GM18520 (cell line): ENCODE results near the gene MIA2.
"Not testable (repeated sequence)": the region's sequence is repeated elsewhere in the genome, so short reads cannot be mapped to it uniquely, and the experiment has no call there.

Source experiments
- ATAC-seq: cut with Tn5 transposase; IDR thresholded peaks from one replicate; pipeline ENCODE4 v1.9.1; 2021; ENCODE audit not compliant: unreplicated experiment

MIA2 gene

DNA sequence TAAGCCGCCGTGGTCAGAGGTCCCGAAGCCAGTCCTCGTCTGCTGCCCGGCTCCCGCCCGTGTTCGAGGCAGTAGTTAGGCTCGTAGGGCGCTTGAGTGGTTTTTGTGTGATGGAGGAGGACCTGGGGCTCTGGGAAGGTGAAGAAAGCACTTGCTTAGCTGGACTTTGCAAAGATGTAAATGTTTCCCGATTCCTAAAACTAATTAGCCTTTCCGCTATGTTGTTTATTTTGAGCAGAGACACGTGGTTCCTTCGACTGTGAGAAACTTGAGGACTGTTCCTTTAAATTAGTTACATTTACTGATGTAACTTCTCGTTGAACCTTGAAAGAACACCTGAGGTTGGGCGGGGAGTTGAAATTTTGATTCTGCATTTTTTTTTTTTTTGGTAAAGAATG is 33.9 kb downstream of the MIA2 start:
- ATAC-seq: no peak

DNA sequence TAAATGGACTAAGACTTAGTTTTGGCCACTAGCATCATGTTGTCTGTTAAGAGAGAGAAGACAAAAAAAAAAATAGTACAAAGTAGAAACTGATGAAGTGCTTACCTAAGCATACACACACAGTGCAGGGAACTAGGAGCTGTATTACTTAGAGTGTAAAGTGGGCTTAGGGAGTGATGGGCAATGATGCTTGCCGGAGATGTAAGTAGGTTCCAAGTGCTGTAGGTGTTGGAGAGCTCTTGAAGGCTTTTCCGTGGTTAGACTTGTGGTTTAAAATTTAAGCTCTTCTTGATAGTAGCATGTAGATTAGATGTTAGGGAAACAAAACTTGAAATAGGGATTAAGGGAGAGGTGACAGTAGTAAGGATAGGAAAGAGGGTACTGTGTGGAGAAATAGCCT is 34.7 kb downstream of the MIA2 start:
- no peak for ATAC-seq

DNA sequence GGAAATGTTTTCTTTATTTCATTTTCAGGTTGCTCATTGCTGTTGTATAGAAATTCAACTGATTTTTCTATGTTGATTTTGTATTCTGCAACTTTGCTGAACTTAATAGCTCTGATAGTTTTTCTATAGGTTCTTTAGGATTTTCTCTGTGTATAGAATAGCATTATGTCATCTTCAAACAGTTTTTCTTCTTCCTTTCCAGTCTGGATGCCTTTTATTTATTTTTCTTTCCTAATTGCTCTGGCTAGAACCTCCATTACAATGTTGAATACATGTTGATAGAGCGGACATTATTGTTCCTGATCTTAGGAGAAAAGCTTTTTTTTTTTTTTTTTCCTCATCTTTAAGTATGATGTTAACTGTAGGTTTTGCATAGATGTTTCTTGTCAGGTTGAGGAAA is 39.2 kb downstream of the MIA2 start:
- ATAC-seq: no peak

DNA sequence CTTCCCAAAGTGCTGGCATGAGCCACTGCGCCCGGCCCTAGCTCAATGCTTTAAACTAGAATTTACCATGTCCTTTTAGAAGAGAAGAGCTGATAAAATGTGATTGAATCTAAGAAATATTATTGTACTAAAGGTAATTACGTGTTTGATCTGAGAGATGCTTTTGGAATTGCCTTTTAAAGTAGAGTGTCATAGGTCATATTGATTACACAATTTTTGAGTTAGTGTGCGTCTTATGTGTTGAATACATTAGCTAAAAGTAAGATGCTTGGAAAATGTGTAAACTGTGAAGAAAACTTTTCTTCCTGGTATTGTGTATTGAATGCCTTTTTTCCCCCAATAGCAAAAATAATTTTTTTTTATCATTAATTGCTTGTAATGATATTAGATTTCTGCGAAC is 41.7 kb downstream of the MIA2 start:
- ATAC-seq: no peak

DNA sequence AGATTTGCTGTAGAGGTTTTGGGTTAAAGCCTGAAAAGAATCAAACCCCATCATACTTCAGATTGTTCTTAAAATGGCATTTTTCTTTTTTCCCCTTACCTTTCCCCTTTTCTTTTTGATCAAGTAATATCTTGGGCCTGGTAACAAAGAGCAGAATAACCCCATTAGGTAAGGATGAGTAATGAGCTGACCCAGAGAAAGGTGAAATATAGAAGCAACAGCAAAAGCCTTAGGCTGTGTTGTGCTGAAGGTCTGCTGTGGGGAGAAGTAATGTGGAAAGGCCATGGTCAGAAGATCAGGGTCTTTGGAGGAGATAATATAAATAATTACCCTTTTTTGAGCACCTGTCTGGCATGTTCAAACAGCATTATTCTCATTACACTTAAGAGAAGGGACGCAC is 42.3 kb downstream of the MIA2 start:
- ATAC-seq: no peak

DNA sequence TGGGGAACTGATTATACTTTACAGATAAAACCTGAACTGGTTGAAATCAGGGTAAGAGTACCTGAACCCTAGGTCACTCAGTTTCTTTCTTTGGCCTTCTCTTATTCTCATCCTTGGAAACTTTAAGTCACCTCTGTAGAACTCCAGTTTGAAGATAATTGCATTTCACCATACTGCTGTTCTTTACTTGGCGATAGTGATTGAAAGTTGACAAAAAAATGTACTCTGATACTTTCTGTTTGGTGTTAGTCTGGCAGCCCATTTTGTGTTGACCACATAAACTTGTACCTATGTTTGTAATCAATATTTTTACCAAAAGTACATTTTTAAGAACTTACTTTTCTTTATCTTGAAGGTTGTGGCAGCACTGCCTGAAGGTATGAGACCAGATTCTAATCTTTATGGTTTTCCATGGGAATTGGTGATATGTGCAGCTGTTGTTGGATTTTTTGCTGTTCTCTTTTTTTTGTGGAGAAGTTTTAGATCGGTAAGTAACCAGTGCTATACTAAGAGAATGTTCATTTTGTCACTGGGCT is 42.9 kb downstream of the MIA2 start:
- ATAC-seq: no peak

DNA sequence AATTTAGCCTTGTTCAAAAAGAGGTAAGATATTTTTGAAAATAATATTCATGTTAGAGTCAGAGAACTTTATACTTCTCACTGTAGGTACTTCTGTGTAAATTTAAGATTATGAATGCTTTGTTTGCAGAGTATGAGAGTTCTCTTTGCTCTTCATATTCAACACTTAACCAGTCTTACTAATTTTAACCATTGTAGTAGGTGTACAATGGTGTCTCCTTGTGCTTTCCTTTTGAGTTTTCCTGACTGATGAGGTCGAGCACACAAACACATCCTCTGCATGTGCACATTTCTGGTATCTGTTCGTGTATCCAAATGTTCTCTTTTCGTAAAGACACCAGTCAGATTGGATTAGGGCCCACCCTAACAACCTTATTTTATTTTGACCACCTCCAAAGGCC is 45.8 kb downstream of the MIA2 start:
- ATAC-seq: no peak

DNA sequence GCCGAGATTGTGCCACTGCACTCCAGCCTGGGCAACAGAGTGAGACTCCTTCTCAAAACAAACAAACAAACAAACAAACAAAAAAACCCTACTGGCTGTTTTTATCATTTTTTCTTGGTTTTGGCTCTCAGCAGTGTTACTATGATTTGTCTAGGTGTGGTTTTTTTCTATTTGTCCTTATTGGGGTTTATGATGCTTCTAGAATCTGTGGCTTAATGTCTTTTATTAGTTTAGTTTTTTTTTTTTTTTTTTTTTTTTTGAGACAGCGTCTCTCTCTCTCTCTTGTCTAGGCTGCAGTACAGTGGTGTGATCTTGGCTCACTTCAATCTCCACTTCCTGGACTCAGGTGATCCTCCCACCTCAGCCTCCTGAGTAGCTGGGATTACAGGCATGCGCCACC is 47.0 kb downstream of the MIA2 start:
- ATAC-seq: not testable (repeated sequence)

DNA sequence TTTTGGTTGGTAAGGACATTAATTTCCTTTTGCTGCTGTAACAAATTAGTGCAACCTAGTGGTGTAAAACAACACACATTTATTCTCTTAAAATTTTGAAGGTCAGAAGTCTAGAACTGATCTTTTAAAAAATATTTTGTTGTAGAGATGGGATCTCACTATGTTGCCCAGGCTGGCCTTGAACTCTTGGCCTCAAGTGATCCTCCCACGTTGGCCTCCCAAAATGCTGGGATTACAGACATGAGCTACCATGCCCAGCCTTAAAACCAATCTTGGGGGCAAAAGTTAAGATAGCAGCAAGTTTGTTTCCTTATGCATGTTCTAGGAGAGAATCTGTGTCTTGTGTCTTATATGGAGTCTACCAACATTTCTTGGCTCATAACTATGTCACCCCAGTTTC is 55.8 kb downstream of the MIA2 start:
- ATAC-seq: no peak

DNA sequence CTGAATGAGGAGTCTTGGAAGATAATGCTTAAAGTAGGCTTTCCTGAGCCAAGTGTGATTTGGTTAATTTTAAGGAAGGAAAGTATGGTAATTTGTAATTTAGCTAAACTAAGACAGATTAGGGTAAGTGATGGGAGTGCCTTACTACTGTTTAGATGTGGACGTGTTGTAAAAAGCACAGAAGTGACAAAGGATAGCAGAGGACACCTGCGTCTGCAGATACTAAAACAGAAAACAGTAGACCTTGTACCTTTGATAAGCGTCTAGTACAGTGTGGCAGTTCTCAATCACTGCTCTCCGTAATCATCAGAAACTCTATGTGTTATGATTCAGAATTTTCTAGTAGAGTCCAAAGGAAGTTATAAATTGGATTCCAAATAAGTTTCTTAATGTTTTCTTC is 58.0 kb downstream of the MIA2 start:
- no peak for ATAC-seq

DNA sequence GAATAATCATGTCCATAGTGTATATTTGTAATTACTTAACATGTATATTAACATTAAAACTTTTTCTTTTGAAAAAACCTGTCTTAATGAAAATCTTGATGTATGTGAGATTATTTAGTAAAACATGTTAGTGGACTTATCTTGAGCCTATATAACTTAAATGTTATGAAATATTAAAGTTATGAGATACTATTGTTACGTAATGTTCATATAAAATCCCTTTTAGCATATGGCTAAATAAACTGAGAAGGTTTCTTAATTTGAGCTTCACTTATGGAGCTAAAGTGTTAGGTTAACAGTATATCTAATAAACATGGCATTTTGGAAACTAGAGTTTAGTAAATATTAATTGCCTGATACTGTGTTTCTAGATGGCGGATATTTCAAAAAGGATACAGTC is 59.9 kb downstream of the MIA2 start:
- no peak for ATAC-seq

DNA sequence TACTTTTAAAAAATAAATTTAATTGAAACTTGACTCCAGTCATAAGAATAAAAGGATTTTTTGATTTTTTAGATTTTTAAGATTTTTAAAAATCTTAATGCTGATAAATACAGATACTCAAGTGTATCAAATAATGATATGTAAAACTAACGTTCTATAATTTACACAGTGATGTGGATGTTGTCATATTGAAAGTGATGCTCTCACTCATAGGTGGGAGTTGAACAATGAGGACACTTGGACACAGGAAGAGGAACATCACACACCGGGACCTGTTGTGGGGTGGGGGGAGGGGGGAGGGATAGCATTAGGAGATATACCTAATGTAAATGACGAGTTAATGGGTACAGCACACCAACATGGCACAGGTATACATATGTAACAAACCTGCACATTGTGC is 66.7 kb downstream of the MIA2 start:
- not testable (repeated sequence) for ATAC-seq

DNA sequence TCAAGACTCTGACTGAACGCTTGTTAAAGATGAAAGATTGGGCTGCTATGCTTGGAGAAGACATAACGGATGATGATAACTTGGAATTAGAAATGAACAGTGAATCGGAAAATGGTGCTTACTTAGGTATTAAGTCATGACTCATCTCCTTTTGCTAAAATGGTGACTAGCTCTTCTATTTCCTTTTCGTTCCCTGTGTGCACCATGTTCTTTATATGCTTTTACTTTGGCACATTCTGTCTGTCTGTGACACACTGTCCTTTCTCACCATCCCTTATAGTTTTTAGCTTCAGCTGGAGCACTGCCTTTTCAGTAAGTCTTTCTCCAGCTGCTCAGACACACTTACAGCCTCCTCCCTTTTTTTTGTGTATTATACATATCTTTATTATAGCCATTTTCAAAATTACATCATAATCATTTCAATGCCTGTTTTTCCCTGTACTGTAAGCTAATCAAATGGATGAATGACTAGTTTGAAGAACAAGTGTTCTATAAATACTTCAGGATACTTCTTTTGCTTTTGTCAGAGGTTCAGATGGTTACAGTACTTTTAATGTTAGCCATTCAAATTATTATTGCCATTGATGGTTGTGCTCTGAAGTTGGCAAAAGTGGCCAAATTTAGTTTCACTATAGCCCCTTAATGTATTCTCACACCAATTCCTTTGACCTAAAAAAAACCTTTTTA is 68.6 kb downstream of the MIA2 start:
- no peak for ATAC-seq

DNA sequence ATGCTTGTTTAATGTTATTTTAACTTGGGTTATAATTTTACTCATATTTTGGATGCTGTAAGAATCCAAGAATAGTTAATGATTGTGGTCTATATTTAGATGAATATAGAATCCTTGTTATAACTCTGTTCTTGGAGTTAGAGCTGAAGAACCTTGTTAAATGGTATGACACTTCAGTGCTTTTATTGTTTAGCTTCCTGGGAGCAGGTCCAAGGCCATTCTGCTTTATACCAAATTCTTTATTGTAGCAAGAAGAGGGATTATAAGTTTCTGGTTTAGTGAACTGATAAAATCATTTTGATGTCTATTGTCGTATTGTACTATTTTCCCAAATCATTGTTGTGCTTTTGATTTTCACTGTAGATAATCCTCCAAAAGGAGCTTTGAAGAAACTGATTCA is 69.4 kb downstream of the MIA2 start:
- no peak for ATAC-seq

DNA sequence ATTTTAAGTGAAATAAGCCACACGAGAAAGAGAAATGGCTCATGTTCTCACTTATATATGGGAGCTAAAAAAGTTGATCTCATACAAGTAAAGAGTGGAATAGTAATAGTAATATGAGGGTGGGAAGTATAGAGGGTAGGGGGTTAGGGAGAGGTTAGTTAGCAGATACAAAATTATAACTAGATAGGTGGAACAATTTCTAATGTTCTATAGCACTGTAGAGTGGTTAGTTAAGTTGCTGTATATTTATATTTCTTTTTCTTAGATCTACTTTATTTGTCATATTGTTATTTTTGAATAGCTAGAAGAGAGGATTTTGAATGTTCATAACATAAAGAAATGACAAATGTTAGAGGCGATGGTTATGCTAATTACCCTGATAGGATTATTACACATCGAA is 74.1 kb downstream of the MIA2 start:
- no peak for ATAC-seq

DNA sequence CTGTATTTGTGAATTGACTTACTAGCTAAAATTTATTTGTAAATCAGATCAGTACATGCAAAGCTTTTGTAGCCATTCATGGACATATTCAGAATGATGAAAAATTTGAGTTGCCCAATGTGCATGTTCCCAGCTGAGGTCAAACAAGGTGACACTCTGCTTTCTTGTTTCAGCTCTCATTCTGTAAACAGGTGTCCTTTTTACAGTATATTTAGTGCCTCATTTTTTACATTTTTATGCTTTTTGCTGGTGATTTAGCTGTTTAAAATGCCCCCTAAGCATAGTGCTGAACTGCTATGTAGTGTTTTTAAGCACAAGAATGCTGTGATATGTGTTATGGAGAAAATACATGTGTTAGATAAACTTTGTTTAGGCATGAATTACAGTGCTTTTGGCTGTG is 76.3 kb downstream of the MIA2 start:
- no peak for ATAC-seq

DNA sequence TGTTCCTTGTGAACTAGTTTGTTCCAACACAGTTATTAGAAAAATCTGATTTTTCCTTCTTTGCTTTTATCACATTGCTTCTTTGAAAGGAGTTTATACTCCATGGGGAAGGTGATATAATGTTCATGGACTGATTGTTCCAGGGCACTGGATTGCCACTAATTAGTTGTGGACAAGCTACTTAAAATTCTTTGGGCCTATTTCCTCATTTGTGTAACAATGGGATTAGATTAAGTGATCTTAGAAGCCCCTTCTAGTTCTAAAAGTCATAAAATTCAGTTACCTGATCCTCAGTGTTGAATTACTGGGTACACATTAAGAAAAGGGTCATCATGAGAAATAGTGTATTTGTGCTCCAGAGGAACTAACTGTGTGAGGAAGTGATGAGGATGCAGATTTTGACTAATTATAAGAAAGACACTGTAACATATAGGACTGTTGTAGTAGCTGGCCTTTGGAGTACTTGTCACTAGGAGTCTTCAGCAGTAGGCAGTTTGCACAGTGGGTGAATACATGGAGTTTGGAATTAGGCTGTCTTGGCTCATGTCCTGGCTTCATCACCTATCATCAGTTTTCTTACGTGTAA is 82.2 kb downstream of the MIA2 start:
- ATAC-seq: no peak

DNA sequence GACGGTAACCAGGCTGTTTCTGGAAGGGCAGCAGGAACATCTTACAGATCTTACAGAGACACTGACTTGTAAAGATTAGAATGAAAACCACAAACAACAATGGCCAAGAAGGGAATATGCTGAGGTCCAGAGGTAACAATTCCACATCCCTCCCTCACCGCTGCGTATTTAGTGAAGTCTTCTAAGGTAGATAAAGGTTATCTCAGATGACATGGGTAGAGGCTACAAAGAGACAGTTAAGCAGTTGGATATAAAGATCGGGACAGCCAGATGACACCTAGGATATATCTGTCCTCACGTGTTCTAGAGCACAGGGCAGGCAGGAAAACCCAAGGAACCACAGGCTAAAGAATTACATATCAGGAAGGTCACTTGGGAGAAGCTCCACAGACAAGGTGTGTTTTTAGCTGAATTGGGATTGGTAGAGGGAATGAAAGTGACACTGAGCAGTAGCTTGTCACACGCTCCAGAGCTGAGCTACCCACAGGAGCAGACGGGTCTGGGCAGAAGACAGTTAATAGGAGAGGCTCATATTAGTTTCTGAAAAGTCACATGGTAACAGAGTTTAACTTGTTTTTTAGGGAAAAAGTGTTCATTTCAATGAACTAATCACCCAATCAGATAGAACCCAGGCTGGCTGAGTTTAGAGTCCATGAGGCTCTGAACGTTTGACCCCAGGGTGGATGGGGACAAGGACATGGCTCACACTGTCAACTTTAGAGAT is 83.3 kb downstream of the MIA2 start:
- no peak for ATAC-seq

DNA sequence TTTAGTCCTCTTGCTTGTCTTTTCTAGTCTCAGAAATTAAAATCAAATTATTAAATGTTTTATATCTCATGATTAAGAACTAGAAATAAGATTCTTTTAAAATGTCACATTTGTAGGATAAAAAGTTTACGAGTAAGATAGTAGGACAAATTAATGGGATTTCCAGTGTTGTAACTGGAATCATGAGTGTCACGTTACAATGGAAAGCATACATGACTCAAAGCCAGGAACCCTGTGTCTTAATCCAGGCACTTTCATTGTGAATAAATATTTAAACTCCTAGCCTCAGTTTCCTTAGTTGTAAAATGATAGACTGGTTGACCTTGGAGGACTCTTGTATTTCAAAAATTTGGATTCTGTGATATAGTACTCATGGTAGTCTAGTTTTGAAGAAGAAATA is 84.9 kb downstream of the MIA2 start:
- no peak for ATAC-seq

DNA sequence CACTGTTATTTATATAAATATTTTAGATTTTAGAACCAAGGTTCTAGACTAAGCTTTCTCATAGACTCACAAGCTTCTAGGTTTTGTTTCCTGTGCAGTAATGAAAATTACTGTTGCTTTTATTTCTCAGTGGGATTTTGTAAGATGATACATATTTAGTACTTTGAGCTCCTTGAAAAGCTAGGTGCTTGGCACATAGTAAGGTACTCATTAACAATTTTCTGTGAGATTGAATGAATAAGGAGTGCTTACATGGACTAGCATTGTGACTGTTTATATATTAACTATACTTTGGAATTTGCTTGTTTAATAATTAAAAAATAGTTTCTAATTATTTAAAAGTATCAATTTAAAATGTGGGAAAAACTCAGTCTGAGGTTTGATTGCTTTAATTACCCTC is 85.7 kb downstream of the MIA2 start:
- no peak for ATAC-seq

DNA sequence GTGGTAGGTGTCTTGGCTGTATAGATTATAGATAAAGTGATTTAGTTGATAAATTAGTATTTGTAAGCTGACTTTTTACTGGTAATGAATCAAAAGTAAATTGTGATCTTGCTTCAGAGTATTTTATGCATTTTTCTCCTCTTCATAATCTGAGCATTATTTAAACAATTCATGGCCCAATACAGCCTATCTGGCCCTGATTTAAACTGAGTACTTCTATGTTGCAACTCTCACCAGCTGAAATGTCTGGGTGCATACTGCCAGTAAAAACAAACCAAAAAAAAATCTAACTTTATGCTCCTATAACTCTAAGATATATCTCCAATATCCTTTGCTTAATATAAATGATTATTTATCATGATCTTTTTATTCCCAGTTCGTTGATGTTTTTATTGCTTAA is 86.6 kb downstream of the MIA2 start:
- ATAC-seq: no peak

DNA sequence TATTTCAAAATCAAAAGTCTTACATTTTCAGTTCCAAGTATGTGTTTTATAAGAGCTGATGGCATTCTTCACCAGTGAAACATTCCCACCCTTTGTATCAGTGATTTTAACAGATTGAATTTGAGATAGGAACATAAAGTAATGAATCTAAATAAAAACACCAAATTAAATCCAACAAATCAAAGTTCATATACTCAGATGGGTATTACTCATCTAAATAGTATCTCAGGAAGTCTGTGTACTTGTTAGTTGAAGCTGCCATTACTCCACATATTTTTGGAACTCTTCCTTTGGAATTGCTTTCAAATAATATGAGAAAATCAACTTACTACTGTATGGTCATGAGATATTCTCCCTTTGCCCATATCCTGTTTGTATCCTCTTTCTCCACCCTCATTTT is 89.1 kb downstream of the MIA2 start:
- no peak for ATAC-seq
